ENCODE results near the gene ARID3A.

DNA sequence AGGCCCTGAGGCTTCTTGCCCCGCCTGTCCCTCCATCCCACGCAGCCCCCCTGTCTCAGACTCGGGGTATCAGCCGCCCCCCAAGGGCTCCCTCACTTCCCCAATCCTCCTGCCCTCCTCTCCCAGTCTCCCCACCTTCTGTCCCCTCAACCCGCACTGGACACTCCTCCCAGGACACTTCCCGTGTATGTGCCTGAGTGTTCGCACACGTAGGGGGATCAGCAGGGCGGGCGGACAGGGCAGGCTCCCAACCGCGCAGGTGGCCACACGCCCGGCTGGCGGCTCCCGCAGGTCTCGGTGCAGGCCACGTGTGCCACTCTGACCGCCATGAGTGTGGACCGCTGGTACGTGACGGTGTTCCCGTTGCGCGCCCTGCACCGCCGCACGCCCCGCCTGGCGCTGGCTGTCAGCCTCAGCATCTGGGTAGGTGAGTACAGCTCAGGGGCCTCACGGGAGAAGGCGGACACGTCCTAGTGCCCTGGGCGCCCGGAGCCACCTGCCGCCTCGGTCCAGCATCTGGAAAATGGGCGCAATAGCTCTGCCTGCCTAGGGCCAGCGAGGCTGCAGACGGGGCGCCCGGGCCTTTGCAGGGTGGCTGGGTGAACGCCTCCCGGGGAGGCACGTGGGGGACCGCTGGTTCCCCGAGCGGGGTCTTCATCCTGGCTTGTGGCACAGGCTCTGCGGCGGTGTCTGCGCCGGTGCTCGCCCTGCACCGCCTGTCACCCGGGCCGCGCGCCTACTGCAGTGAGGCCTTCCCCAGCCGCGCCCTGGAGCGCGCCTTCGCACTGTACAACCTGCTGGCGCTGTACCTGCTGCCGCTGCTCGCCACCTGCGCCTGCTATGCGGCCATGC lies 6.4 kb upstream of the ARID3A start:
- TF ChIP-seq, protein P1, sequence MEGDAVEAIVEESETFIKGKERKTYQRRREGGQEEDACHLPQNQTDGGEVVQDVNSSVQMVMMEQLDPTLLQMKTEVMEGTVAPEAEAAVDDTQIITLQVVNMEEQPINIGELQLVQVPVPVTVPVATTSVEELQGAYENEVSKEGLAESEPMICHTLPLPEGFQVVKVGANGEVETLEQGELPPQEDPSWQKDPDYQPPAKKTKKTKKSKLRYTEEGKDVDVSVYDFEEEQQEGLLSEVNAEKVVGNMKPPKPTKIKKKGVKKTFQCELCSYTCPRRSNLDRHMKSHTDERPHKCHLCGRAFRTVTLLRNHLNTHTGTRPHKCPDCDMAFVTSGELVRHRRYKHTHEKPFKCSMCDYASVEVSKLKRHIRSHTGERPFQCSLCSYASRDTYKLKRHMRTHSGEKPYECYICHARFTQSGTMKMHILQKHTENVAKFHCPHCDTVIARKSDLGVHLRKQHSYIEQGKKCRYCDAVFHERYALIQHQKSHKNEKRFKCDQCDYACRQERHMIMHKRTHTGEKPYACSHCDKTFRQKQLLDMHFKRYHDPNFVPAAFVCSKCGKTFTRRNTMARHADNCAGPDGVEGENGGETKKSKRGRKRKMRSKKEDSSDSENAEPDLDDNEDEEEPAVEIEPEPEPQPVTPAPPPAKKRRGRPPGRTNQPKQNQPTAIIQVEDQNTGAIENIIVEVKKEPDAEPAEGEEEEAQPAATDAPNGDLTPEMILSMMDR (conservative IDR thresholded peaks at IDR 0.05), result no peak
- TF ChIP-seq ZFX (IDR thresholded peaks at IDR 0.05), result no peak
